Left ventricle myocardium inferior (tissue), 1 donor: ENCODE data around the gene HECTD4. TPM values are rescaled to one million over a fixed set of nuclear protein-coding genes. Genes with fewer than 3 reads are reported as not detected.
A peak's percentile ranks its signal among the peaks of the same experiment; 100 is the strongest.

ENCODE experiments used
- DNase-seq: peaks from one replicate; pipeline ENCODE4 v3.0.0-alpha.2; 2020
- H3K27ac ChIP-seq: fragments of 200-600 bp; replicated peaks from 2 replicates; pipeline ENCODE4 v1.8.0; 2021
- H3K27me3 ChIP-seq: fragments of 200-600 bp; 2 replicates; pipeline ENCODE4 v1.8.0; 2021; ENCODE audit warnings: low read depth
- H3K36me3 ChIP-seq: fragments of 200-600 bp; 2 replicates; pipeline ENCODE4 v1.8.0; 2021
- H3K4me1 ChIP-seq: fragments of 200-600 bp; 2 replicates; pipeline ENCODE4 v1.8.0; 2021
- H3K4me3 ChIP-seq: fragments of 200-600 bp; 2 replicates; pipeline ENCODE4 v1.8.0; 2021; ENCODE audit warnings: mild to moderate bottlenecking, moderate library complexity
- H3K9me3 ChIP-seq: fragments of 200-600 bp; replicated peaks from 2 replicates; pipeline ENCODE4 v1.8.0; 2021
- intact Hi-C: fragments of 100-400 bp; cut with micrococcal nuclease; formaldehyde crosslinking; loops from one replicate; pipeline ENCODE4 v1.11.0; 2022
- total RNA-seq: library from RNA; stranded (reverse); fragmentation: NEBNext Ultra II Directional; extraction: Animal tissue kit (Norgen Biotek cat#: 25700); gene quantifications from one replicate; pipeline ENCODE4 v1.2.1, GENCODE V29; 2021
- TF ChIP-seq, protein P1 (sequence below): fragments of 200-600 bp; IDR thresholded peaks from 2 replicates; pipeline ENCODE4 v1.8.0; 2021; ENCODE audit warnings: antibody characterized with exemption, mild to moderate bottlenecking, borderline replicate concordance
- donor health status: DM: no; HTN: yes; CAD: no; lungs with severe emphysema.

Gene HECTD4
- total RNA-seq, 1 donor from 2014 or later = 23.4 TPM

DNA sequence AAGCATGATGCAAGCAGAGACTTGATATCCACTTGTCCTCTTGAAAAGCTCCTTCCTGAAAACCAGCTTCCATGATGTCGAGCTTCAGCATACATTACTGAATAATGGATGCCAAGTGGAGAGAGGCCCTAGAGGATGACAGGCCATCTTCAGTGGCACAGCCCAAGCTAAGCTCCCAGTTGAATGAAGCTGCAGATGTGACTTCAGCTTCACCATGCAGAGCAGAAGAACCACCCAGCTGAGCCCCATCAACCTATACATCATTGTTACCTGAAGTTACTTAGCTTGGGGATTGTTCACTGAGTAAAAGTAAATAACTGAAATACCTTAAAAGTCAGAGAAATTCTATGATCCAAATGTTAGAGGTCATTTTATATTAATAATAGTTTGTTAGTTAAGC is 93.6 kb downstream of the HECTD4 start:
- TF ChIP-seq, protein P1, sequence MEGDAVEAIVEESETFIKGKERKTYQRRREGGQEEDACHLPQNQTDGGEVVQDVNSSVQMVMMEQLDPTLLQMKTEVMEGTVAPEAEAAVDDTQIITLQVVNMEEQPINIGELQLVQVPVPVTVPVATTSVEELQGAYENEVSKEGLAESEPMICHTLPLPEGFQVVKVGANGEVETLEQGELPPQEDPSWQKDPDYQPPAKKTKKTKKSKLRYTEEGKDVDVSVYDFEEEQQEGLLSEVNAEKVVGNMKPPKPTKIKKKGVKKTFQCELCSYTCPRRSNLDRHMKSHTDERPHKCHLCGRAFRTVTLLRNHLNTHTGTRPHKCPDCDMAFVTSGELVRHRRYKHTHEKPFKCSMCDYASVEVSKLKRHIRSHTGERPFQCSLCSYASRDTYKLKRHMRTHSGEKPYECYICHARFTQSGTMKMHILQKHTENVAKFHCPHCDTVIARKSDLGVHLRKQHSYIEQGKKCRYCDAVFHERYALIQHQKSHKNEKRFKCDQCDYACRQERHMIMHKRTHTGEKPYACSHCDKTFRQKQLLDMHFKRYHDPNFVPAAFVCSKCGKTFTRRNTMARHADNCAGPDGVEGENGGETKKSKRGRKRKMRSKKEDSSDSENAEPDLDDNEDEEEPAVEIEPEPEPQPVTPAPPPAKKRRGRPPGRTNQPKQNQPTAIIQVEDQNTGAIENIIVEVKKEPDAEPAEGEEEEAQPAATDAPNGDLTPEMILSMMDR = no peak
- H3K9me3 ChIP-seq = peaks cover 17% of the 10 kb centered on the region
- peaks cover 28% of the 10 kb centered on the region for H3K36me3 ChIP-seq
- no peaks in the 10 kb centered on the region for H3K27me3 ChIP-seq
- H3K4me1 ChIP-seq = peaks cover 30% of the 10 kb centered on the region
- no peak overlapping the region for H3K27ac ChIP-seq
- intact Hi-C loops = no loop called here
- H3K4me3 ChIP-seq = no peak overlapping the region
- no peak for DNase-seq

DNA sequence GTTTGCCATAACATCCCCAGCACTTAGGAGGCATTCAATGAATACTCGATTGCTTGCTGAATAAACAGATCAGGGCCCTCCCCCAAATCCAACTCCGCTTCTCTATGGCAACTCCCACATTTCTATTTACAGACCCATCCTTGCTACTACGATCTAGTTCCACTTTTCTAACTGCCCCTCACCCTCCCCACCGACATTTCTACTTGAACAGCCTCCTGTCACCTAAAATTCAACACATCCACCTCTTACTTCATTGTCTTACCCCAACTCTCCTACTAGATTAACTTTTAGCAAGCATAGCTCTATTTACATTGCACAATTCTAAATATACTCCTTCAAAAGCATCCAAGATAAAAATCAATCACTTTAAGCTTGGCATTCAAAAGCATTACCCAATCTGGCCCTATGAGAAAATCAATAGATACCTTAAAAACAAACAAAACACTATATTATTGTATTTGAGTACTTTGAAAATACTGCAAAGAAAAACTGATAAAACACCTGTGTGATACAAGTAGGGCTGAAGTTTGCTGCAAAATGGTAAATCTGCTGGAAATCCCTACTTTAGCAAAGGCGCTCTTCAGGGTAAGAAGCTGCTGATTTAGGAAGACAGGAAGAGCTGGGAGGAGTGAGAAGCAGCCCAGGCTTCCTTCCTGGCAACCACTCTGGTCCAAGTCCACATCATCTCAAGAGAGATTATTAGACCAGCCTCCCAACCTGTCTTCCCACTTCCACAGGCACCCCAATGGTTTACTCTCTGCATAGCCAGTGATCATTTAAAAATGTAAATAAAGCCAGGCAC is 96.4 kb downstream of the HECTD4 start:
- TF ChIP-seq, protein P1 = no peak
- no peaks in the 10 kb centered on the region for H3K27me3 ChIP-seq
- intact Hi-C loops = no loop called here
- no peak for DNase-seq
- peaks cover 17% of the 10 kb centered on the region for H3K9me3 ChIP-seq
- H3K36me3 ChIP-seq = peaks cover 23% of the 10 kb centered on the region
- H3K4me1 ChIP-seq = peaks cover 42% of the 10 kb centered on the region
- H3K27ac ChIP-seq = no peak overlapping the region
- H3K4me3 ChIP-seq = no peak overlapping the region

- H3K27ac ChIP-seq = peak overlapping the region; percentile 54
- H3K36me3 ChIP-seq = peaks cover 12% of the 10 kb centered on the region
- H3K4me1 ChIP-seq = peaks cover 42% of the 10 kb centered on the region
- DNase-seq = no peak
- H3K27me3 ChIP-seq = no peaks in the 10 kb centered on the region
- TF ChIP-seq, protein P1 = no peak
- peaks cover 6% of the 10 kb centered on the region for H3K9me3 ChIP-seq
- H3K4me3 ChIP-seq = no peak overlapping the region
- intact Hi-C loops = no loop called here
Observed at GRCh38 chr12:112283546-112283945, 98.7 kb downstream of the HECTD4 start.

GRCh38 chr12:112282920-112283319 is 99.3 kb downstream of the HECTD4 start:
- H3K27ac ChIP-seq = peak overlapping the region; percentile 54
- no peaks in the 10 kb centered on the region for H3K9me3 ChIP-seq
- TF ChIP-seq, protein P1 = no peak
- H3K36me3 ChIP-seq = peaks cover 12% of the 10 kb centered on the region
- H3K4me3 ChIP-seq = no peak overlapping the region
- peaks cover 42% of the 10 kb centered on the region for H3K4me1 ChIP-seq
- no peak for DNase-seq
- H3K27me3 ChIP-seq = no peaks in the 10 kb centered on the region
- intact Hi-C loops = no loop called here

- Histone ChIP-seq H3K27me3 (no peaks in the 10 kb centered on the region), H3K4me1 (no peaks in the 10 kb centered on the region), H3K4me3 (no peak overlapping the region), H3K27ac (no peak overlapping the region), H3K36me3 (peaks cover 59% of the 10 kb centered on the region), H3K9me3 (no peaks in the 10 kb centered on the region)
- TF ChIP-seq, protein P1 = no peak
- intact Hi-C loops = no loop called here
- no peak for DNase-seq
Observed at GRCh38 chr12:112275836-112276235, 106.4 kb downstream of the HECTD4 start.
